Skeletal muscle cell (primary cell): ENCODE measurements around the gene CACNA1E.

ENCODE experiments used
- DNase-seq: peaks from one replicate; pipeline ENCODE4 v3.0.0-alpha.2; 2010; ENCODE audit warnings: low read depth
- H3K4me3 ChIP-seq: 2 replicates; pipeline ENCODE4 v1.5.1; 2011; ENCODE audit warnings: low read depth, mild to moderate bottlenecking, control low read depth, low read length, moderate library complexity

The CACNA1E gene

DNA sequence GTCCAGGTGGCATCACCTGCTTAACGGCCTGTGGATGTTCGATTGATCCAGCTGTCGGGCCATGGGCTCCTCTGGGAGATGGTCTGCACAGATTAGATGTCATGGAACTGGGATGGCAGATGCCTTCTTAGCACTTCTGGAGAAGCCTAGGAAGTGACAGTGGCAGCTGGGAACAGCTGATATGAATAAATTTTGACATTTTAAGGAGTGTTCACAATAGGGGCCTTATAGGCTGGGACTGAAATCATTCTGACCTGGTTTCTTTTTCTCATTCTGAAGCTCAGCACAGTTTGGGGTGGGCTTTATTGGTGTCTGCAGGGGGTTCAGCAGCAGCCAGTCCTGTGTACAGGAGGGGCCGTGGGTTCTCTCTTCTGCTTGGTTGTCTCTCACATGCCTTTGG, 175.3 kb downstream of the CACNA1E start:
- H3K4me3 ChIP-seq: no peak overlapping the region

DNA sequence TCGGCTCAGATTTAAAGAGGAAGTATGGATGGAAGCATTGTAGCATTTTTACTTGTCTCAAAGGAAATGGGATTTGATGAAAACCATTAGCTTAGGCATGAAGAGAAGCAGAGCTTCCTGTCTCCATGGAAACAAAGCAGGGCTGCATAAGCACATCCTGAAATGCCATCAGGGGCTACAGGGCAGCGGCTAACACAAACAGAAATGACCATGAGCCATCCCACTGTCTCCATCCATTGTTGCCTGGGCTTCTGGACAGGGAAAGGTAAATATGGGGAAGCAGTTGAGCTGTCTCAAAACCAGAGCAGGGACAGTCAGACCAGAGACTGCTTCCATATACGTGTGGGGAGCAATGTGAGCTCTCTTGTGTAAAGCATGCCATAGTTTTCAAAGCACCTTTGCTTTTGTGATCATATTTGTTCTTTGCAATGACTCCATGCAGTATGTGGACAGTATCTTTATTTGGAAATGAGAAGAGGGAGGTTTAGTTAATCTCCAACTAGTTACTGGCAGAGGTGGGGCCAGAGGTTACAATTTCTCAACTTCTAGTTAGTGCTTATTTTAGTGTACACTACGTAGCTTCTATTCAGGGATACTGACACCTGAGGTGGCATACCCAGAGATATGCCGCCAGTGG, 176.1 kb downstream of the CACNA1E start:
- H3K4me3 ChIP-seq: no peak overlapping the region
- no peak for DNase-seq

More for the DNA sequence above, 175.3 kb downstream of the CACNA1E start:
- no peak for DNase-seq

DNA sequence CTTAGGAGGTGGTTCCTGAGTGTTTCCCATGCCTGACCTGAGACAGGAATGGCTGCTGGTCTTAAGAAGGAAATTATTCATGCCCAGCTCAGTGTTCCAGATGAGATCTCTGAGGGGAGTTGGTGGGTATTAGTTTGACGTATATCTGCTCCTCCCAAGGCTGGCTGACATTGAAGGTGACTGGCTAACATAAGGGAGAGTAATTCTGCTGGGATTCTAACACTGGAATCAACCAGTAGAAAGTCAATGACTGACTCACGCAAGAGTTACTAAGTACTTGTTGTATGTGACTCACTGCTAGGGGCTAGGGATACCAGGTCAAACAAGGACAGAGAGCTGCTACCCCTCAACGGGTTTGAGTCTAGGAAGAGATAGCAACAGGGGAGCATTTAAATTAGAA, 177.3 kb downstream of the CACNA1E start:
- no peak overlapping the region for H3K4me3 ChIP-seq
- DNase-seq: no peak

DNA sequence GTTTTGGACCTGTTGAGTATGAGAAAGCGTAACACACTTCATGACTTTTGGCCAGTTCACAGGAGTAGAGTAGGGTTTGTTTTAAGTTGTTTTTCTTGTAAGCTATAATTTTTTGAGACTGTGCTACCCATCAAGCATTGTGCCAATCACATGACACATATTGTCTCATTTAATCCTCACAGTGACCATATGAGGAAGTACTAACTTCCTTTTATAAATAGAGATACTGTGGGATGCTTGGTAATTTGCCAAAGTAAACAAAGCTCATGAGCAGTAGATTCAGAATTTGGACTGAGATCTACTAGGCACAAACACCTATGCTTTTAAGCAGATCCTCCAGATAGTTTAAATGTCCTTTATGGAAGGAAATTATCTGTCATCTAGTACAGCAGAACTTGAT, 178.3 kb downstream of the CACNA1E start:
- DNase-seq: no peak
- no peak overlapping the region for H3K4me3 ChIP-seq

GRCh38 chr1:181662606-181663005, 179.3 kb downstream of the CACNA1E start:
- no peak for DNase-seq
- H3K4me3 ChIP-seq: no peak overlapping the region

DNA sequence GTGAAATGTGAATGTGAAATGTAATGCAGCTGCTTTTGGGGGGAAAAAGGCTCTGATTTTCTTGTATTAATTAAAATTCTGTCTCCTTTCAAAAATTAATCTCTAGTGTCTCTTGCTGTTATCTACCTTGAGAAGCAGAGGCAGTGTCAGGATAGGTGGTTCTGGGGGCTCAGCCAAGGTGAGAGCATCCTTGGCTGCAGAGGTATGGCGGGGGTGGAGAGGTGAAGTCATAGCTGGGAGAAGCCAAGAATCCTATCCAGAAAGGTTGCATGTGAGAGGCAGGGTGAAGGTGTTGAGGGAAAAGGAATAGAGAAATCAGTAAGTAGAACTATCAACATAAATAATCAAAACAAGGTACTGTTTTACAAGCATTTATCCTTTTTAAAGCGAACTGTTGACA, 181.2 kb downstream of the CACNA1E start:
- H3K4me3 ChIP-seq: no peak overlapping the region
- no peak for DNase-seq

DNA sequence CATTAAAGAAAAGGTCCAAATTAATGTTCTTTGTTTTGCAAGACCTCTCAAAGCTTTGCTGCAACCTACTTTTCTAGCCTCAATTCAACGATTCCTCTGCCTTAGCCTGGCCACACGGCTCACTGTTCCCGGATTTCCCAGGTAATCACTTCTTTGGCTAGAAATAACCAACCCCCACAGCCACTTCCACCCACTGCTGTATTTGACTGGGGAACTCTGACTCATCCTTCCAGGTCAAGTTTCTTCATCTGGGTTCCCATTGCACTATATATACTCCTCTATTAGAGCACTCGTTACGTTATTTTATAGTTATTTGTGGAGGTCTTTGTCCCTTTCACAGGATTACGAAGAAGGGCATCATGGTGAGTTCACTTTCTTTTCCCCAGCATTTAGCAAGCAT, 185.9 kb downstream of the CACNA1E start:
- DNase-seq: no peak
- no peak overlapping the region for H3K4me3 ChIP-seq

- no peak for DNase-seq
- no peak overlapping the region for H3K4me3 ChIP-seq
Observed at GRCh38 chr1:181674617-181675016, 191.3 kb downstream of the CACNA1E start.

DNA sequence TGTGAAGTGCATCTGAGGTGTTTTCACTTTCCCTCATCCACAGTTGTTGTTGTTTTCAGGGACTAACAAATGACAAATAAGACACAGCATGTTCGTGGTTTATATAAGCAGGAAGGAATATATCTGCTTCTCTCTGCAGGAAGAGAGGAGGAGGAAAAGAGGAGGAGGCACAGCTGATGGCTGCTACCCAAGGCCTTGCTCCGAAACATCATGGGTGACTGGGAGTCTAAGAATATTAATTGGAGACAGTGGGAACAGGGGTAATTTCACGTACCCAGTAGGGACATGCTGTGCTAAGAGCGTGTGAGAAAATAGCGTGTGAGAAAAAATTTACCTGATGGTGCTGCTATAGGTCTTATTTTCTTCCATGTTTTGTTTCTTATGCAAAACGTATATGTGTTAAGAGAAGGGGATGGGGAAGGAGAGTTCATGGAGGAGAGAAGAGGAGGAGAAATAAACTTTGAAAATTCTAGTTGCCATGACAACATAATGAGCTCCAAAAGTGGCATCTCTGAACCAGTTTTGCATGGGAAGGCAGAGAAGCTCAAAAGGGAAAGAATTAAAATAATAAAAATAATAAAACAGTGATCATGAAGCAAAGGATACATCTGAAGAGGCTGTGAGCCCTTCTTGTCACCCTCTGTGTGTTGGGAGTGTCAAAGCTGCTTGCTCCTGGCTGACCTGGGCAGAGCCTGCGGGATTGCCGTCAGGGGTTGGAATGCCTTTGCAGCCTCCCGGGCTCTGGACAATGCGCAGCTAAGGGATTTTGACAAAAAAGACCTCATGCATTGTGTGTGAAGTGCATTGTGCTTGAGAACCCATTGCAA, 192.0 kb downstream of the CACNA1E start:
- DNase-seq: no peak
- no peak overlapping the region for H3K4me3 ChIP-seq

DNA sequence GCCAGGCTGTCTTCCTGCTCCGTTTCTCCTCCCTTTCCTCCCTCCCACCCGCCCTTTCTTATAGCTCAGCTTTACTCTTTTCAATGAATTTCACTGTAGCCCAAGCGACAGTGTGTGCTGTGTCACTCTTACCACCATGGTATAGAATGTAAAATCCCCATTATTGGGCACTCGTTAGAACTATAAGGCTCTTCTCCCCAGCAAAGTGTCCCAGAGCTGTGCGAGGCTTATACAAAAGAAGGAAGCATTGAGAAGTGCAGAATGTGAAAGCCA, 192.5 kb downstream of the CACNA1E start:
- no peak overlapping the region for H3K4me3 ChIP-seq
- no peak for DNase-seq

DNA sequence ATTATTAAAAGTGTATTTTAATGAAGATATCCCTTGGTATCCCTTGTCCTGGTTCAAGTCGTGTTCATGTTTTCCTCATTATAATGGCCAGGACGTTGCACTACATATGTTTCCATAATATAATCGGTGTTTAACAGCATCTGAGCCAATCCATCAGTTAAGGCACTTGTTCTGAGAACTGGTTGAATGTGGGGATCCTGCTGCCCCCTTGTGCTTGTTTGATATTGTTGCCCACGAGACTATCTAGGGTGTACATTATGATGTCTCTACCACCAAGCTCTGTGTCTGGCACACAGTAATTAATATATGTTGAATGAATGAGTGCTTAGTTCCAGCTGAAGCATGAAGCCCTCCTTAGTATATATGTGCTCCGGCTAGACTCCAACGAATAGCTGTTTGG, 193.0 kb downstream of the CACNA1E start:
- no peak for DNase-seq
- H3K4me3 ChIP-seq: no peak overlapping the region

DNA sequence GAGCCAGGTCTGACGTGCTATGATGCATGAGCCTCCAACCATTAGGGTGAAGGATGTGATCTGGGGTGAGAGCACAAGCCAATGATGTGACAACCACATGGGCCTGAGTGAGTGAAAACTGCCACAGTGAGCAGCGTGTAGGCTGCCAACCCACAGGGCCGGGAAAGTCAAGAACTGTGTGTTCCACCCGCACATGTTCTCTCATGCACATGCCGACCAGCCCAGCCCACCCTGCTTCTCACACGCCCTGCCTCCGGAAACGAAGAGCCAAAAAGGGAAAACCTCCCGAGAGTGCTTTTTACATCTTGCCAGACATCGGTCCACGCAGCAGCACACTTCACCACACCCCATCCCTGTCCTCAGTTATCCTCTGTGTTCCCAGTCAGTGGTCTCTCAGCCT, 197.0 kb downstream of the CACNA1E start:
- no peak overlapping the region for H3K4me3 ChIP-seq

DNA sequence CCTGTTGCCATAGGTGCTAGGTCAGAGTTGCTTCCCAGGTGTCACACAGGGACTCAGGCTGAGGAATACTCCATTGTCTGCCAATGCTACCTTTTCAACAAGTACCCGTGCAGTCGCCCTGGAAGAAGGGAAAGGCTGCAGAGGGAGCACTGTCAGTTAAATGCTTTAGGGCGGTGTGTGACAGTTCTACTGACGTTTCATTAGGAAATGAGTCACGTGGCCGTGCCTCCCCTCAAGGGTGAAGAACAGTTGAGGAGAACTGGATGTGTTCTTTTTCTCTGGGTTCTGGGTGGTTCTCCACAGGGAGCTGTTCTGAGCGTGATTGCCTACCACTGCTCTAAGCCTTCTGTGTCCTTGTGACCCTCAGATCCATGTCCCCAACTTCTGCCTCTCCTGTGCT, 197.6 kb downstream of the CACNA1E start:
- no peak for DNase-seq
- H3K4me3 ChIP-seq: no peak overlapping the region

More for the DNA sequence above, 197.0 kb downstream of the CACNA1E start:
- DNase-seq: no peak

- no peak for DNase-seq
- no peak overlapping the region for H3K4me3 ChIP-seq
Observed at GRCh38 chr1:181685211-181685610, 201.9 kb downstream of the CACNA1E start.

DNA sequence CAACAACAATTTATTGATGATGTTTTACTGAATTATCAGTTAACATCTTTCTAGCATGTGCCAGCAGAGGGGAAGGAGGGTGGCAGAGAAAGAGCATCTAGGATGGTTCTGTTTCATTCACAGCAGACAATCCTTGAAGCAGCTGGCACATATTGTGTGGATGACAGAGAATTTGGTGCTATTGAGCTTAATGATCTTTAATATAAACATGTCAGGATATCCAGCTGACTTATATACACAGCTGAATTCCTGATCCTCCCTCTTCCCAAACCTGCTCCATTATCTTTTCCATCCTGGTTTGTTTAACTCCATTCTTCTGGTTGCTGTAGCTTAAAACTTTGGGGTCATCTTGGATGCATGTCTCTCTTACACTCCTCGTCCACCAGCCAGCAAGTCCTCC, 218.6 kb downstream of the CACNA1E start:
- no peak overlapping the region for H3K4me3 ChIP-seq
- DNase-seq: no peak

DNA sequence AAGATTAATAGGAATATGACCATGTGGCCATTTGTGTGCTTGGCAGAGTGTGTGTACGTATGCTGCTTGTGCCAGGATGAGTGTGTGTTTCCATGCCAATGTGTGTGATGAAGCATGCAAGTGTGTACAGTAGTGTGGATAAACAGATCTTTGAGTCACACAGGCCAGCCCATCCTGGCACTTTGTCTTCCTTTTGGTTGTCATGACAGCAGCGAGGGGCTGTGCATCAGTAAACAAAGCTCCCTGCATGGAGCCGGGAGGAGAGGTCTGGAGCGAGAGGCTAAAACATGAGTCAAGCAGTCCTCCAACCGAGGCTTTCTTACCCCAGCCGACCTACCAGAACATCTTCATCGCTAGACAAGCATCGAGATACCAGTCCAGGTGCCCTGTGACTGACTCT, 221.2 kb downstream of the CACNA1E start:
- no peak for DNase-seq
- no peak overlapping the region for H3K4me3 ChIP-seq

DNA sequence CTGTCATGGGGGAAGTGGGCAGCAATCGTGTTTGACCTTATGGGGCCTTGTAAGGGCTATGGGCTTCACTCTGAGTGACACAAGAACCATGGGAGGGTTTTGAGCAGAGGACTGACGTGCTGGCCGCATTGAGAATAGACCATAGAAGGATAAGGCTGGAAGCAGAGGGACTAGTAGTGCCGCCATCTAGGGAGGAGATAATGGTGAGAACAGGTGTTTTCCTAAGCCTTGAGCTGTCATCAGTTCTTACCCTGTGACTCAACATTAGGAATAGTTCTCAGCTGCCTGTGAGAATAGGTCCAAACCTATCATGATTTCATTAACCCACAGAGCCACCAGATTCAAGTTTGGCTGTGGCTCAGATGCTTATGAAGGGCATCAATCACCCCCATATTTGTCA, 228.5 kb downstream of the CACNA1E start:
- DNase-seq: no peak
- H3K4me3 ChIP-seq: no peak overlapping the region

DNA sequence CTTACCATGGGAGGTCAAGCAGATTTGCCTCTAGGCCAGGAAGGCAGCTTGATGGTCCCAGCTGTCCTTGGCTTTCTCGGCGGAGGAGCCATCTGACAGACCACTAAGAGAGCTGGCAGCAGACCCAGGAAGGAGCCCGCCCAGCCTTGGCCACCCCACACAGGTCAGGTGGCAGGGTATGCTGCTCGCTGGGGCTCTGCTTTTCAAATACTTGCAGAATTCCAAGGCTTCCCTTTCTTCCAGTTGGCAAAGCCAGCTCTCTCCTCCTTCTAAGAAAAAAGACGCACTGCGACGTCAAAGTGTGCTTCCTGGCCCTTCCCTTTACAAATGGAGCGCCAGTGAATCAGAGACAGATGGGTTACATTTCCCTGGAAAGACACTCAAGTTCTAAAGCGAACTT, 229.4 kb downstream of the CACNA1E start:
- DNase-seq: no peak
- H3K4me3 ChIP-seq: no peak overlapping the region

GRCh38 chr1:181714428-181714827, 231.1 kb downstream of the CACNA1E start:
- no peak overlapping the region for H3K4me3 ChIP-seq
- no peak for DNase-seq

- H3K4me3 ChIP-seq: no peak overlapping the region
- no peak for DNase-seq
Observed at GRCh38 chr1:181718034-181718433, 234.7 kb downstream of the CACNA1E start.

GRCh38 chr1:181726320-181727012, 243.1 kb downstream of the CACNA1E start:
- H3K4me3 ChIP-seq: no peak overlapping the region
- no peak for DNase-seq
